GM18867 (cell line): ENCODE data around the gene GLTPD2.

Experiments used
- ATAC-seq: cut with Tn5 transposase; IDR thresholded peaks from one replicate; pipeline ENCODE4 v1.9.1; 2021; ENCODE audit warnings: mild to moderate bottlenecking, moderate library complexity; ENCODE audit not compliant: unreplicated experiment

GLTPD2 gene

DNA sequence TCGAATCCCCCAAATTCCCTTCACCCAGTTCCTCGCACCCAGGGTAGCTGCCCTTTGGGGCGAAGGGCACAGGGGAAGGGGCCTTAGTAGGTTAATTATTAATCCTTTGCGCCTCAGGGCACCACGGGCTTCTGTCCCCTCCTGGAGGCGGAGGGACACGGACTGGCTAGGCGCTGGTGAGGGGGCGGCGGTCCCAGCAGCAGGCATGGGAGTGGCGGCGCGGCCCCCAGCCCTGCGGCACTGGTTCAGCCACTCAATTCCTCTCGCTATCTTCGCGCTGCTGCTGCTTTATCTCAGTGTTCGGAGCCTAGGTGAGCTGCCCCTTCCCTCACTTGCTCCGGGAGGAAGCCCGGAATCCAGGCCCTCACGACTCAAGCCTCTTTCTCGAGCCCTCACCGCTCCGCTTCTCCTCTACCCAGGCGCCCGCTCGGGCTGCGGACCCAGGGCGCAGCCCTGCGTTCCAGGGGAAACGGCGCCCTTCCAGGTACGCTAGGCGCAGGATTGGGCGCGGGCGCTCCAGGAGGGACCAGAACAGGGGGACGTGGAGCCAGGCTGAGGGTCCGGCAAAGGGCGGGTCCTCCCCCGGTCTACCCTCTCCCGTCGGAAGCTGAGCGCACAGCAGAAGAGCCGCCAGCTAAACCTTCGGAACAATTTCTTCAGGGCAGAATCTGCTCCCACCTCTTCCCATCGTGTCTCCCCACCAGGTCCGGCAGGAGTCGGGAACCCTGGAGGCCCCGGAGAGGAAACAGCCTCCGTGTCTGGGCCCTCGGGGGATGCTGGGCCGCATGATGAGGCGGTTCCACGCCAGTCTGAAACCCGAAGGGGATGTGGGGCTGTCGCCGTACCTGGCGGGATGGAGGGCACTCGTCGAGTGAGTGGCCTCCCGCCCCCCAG lies at the start of gene GLTPD2:
Gene GLTPD2 (plus strand): TSS at position 158 of the 894 bp plus-strand sequence. CDS start 48 bp downstream, at position 206.
- ATAC-seq = peak; percentile 10

DNA sequence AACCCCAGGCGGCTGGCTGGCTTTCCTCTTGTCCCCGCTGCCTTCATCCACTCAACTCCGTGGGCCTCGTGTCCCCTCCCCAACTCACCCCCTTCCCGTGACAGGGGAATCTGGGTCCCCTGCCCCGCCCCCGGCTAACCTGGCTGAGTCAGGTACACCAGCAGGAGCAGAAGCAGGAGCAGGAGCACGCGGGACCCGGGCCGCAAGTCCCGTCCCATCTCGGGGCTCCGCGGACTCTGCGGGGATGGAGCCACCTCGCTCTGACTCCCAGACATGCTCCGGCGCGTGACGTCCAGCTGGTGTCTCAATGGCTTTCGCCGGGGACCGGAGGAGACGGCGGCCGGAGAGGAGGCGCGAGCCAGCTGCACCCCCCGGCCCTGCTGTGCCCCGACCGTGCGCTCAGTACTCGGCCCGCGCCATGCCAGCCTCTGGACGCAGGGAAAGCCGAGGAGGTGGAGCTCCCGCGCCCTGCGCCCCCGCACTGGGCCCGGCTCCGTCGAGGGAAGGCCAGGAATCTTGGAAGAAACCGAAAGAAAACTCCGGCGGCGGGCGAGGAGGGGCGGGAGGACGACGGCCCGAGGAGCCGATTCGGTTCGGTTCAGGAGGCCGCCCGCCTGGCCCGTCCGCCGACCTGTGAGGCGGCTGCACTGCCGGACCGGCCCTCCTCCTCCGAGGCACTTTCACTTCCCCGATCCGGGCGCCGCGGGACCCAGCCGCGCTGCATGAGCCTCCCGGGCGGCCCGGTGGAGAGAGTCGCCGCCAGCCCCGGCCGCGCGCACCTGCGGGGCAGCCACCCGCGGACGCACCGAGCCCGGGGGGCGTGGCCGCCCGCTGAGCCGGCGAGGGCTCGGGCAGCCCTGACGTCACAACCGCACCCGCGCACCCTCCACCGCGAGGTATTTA lies 49.4 kb upstream of the GLTPD2 start, which contains the start of the genes CXCL16 and ZMYND15:
Gene CXCL16 (minus strand): TSS at position 807 of the 903 bp plus-strand sequence. CDS start 589 bp downstream, at position 218.
Gene ZMYND15 (plus strand): TSS at position 712 of the 903 bp plus-strand sequence. CDS start 716 bp downstream, outside the sequence.
- no peak for ATAC-seq

DNA sequence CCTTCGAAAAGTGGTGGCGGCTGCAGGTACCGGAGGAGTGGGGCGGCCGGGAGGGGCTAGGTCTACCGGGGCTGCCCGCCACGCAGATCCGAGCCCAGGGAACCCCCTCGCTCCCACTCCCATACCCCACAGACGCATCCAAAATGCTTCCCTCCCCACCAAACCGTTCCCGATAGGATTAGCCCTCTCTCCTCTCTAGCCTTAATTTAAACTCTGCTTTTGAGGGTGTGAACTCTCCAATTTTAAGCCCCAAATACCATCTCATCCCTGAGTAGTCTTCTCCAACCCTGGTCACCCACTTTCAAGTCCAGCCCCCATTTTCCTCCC lies 48.8 kb upstream of the GLTPD2 start:
- no peak for ATAC-seq

- no peak for ATAC-seq
Measured at GRCh38 chr17:4740584-4740983, 48.2 kb upstream of the GLTPD2 start.

DNA sequence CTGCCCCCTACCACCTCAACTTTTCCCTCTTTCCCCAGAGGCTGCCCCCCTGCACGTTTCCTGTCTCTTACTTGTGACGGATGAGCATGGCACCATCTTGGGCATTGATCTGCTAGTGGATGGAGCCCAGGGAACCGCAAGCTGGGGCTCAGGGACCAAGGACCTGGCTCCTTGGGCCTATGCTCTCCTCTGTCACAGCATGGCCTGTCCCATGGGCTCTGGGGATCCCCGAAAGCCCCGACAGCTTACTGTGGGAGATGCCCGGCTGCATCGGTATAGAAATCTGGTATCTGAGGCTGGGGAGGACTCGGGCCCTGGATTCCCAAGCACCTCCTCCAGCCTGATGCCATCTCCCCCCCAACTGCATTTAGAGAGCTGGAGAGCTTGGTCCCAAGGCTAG lies 47.2 kb upstream of the GLTPD2 start:
- ATAC-seq = no peak

DNA sequence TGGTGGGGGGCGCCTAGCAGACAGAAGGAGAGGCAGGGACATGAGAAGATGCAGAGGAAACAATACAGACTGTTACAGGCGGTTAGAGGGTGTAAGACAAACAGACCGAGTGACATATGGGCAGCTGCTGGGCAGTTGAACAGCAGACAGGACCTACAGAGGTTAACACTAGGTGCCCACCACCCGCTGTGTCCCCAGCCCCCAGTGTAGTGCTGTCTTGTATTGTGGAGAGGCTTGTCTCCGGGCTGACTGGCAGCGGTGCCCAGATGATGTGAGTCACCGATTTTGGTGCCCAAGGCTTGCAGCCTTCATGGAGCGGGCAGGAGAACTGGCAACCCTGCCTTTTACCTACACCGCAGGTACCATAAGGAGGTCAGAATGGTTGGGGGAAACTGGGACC lies 46.6 kb upstream of the GLTPD2 start:
- no peak for ATAC-seq

- ATAC-seq = no peak
Measured at GRCh38 chr17:4742629-4743028, 46.1 kb upstream of the GLTPD2 start.

DNA sequence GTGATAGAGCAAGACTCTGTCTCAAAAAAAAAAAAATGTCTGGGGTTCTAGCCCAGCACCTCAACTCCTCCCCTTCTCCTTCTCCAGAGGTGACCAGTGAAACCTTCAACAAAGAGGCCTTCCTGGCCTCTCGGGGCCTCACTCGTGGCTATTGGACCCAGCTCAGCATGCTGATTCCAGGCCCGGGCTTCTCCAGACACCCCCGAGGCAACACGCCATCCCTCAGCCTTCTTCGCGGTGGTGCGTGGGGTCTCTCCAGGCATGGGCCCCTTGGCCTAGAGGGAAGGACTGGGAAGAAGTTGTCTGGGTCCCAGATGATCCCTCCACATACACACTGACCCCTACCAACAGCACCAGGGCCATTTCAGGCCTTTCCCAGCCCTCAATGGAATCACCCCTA lies 45.5 kb upstream of the GLTPD2 start:
- ATAC-seq = no peak

- ATAC-seq = no peak
Measured at GRCh38 chr17:4743898-4744297, 44.9 kb upstream of the GLTPD2 start.

DNA sequence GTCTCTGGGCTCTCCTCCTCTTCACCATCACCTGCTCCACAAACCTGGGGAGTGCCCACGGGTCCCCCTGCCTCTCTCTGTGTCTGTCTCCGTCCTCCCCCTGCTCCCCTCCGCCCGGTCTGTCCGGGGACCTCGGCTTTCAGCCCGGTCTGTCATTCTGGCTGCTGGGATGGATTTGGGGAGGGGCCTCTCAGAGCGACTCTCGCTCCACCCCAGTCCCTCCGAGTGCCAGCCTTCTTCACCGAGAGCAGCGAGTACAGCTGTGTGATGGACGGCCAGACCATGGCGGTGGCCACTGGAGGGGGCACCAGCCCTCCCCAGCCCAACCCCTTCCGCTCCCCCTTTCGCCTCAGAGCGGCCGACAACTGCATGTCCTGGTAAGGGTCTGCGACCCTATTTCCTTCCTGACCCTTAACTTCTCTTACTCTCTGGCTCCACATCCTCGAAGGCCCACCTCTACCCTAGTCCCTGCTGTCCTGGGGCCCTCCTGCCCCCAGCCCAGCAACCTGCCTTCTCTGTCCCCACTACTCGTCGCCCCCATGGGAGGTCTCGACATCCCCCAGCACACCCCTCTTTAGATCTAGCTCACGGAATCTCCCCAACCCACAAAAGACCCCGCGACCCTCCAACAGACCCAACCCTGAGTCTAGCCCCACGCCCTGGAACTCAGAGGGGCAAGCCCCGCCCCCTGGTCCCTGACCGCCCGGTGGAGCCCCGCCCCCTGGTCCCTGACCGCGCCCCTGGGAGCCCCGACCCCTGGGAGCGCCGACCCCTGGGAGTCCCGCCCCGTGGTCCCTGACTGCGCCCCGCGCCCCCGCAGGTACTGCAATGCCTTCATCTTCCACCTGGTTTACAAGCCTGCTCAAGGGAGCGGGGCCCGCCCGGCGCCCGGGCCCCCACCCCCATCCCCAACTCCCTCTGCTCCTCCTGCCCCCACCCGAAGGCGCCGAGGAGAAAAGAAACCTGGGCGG lies 43.5 kb upstream of the GLTPD2 start:
- no peak for ATAC-seq

DNA sequence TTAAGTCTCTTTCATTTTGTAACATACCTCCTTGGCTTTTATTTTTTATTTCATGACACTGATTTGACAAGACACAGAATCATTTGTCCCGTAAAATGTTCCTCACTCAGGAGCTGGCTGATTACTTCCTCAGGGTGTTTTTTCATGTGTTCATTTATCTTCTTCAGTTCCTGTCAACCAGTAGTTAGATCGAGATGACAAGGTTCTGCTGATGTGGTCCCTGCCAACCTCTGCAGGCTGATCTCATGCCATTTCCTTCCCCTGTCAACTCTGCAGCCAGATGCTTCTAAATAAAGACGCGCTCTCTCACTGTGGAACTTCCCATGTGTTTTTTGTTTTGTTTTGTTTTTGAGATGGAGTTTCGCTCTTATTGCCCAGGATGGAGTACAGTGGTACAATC lies 40.9 kb upstream of the GLTPD2 start:
- ATAC-seq = no peak

- ATAC-seq = no peak
Measured at GRCh38 chr17:4748686-4749085, 40.1 kb upstream of the GLTPD2 start.

- no peak for ATAC-seq
Measured at GRCh38 chr17:4750606-4751005, 38.2 kb upstream of the GLTPD2 start.

GRCh38 chr17:4751932-4752331 lies 36.8 kb upstream of the GLTPD2 start:
- ATAC-seq = no peak

- no peak for ATAC-seq
Measured at GRCh38 chr17:4753392-4753791, 35.4 kb upstream of the GLTPD2 start.

DNA sequence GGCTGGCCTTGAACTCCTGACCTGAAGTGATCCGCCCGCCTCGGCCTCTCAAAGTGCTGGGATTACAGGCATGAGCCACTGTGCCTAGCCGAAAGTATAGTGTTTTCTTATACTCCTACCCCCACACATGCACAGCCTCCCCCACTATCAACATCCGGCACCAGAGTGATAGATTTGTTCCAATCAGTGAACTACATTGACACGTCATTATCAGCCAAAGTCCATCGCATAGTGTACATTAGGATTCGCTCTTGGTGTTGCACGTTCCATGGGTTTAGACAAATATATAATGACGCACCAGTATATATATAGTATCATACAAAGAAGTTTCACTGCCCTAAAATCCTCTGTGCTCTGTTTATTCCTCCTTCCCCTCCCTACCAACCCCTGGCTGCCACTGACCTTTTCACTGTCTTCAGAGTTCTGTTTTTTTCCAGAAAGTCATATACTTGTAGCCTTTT lies 29.0 kb upstream of the GLTPD2 start:
- no peak for ATAC-seq

- ATAC-seq = no peak
Measured at GRCh38 chr17:4764595-4764994, 24.2 kb upstream of the GLTPD2 start.

GRCh38 chr17:4766201-4766600 lies 22.6 kb upstream of the GLTPD2 start:
- no peak for ATAC-seq

- no peak for ATAC-seq
Measured at GRCh38 chr17:4766723-4767122, 22.0 kb upstream of the GLTPD2 start.

DNA sequence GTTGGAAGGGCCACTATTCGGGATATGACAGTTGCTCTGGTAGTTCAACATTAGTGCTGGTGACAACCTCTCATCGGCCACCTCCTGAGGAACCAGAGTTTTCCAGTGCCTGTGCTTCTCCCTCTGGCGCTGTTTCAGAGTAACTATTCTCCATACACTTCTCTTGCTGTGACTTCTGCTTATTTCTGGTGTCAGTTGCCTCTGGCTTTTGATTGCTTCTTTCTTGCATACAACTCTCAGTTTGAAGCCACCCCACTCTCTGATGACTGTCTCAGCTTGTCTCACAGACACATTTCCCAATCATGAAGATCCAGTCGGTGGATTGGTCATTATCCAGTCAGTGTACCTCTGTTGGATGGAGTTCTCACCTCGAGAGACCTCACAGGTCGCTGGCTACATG lies 20.5 kb upstream of the GLTPD2 start:
- no peak for ATAC-seq
